NCI-H146 (cell line): ENCODE data around the gene C10orf71.

ENCODE experiments used
- DNase-seq: peaks from one replicate; lab custom pipeline; 2025; lab: John Stamatoyannopoulos, UW

Gene C10orf71

DNA sequence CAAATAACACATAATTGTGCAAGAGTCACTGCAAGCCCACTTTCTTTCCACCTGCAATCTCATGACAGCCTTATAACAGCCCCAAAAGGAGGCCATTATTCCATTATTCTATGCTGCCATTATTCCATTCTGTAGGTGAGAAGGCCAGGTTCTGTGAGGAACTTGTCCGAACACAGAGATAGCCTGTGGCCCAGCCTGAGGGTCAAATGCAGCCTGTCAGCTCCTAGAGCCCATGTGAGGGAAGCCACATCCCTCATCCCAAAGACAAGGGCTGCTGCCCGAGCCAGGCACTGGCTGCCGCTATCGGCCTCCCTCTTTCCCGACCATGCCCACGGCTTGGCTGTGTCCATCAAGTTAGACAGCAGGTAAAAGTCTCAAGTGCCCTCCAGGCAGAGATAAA, 24.1 kb upstream of the C10orf71 start:
- DNase-seq = no peak

GRCh38 chr10:49275896-49276295, 23.1 kb upstream of the C10orf71 start:
- no peak for DNase-seq

GRCh38 chr10:49276596-49276995, 22.4 kb upstream of the C10orf71 start:
- DNase-seq = no peak

GRCh38 chr10:49277973-49278372, 21.0 kb upstream of the C10orf71 start:
- no peak for DNase-seq

GRCh38 chr10:49278497-49278981, 20.4 kb upstream of the C10orf71 start:
- no peak for DNase-seq

- DNase-seq = no peak
These were observed 19.7 kb upstream of the C10orf71 start for GRCh38 chr10:49279015-49279880.

DNA sequence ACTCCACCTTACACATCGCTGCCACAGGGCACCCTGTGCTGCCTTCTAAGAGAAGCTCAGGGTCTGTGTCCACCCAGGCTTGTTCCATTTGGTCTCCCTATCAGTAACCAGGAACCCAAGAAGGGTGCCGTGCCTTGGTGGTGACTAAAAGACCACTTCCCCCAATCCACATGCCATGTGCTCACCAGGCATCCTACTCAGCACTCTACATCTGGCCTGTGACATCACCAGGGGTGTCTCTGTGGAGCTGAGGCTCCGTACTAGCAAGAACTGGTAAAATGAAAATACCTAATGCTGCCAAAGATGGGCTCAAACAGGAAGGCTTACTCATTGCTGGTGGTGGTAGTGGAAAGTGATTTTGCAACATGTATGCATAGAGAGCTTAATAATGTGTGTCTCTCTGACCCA, 19.0 kb upstream of the C10orf71 start:
- DNase-seq = no peak

GRCh38 chr10:49281461-49281860, 17.5 kb upstream of the C10orf71 start:
- no peak for DNase-seq

- DNase-seq = no peak
These were observed 16.7 kb upstream of the C10orf71 start for GRCh38 chr10:49282306-49282705.

GRCh38 chr10:49282879-49283341, 16.1 kb upstream of the C10orf71 start:
- no peak for DNase-seq

- DNase-seq = no peak
These were observed 15.5 kb upstream of the C10orf71 start for GRCh38 chr10:49283491-49283890.

DNA sequence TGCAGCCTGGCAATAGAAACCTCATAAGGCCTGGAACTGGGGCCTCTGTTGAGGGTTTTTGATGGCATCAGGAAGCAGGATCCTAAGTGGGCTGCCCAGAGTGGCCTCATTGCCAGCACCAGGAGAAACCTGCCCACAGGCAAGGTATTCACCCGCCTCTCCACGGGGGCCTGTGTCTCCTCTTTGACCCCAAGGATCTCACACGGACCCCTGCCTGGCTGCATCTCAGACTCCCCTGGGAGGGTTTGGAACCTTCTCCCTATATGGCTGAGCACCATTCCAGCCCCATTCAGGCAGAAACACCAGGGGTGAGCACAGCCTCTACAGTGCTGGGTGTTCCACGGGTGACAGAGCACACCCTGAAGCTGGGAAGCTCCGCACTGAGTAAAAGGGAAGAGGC, 14.6 kb upstream of the C10orf71 start:
- DNase-seq = no peak

GRCh38 chr10:49285232-49285631, 13.7 kb upstream of the C10orf71 start:
- DNase-seq = no peak

DNA sequence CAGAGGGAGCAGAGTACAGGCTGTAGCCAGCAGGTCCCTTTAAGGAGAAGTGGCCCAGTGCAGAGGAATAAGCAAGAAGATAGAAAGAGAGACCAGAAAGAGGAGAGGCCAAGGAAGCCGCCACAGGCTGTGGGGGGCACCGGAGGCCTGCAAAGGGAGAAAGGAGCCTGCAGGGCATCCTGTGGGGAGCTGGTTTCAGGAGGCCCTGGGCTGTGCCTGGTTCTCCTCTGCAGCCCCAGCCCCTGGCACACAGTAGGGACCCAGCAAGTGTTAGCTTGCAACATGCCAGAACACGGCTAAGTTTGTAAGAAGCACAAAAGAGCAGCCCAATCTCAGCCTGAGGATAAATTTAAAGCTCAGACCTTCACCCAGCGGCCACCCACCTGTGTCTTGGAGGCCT, 12.3 kb upstream of the C10orf71 start:
- no peak for DNase-seq

DNA sequence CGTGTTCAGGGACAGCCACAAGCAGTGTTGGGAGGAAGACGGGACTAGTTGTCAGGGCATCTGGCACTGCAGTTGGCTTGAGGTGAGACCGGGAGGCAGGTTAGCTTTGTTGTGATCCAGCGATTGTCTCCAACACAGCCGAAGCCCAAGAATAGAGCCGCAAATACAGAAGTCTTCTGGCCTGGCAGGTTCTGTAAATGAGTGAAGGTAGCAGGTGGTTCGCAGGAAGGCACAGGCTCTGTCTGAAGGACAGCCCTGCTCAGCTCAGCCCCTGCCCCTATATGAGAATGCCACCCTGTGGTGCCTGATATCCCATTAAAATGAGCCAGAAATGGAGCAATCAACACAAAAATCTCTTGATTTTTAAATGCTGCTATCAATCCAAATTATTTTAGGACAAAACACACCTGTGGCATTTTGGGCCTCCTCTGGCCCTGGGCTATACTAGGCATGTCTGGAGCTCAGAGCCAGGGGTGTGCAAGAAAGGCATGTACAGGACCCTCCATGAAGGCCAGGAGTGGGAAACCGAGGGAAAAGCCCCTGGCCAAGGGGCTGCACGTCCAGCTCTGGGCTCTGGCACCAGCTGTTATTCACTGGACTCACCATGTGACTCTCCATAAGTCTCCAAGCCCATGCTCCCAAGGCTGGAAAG, 11.2 kb upstream of the C10orf71 start:
- DNase-seq = no peak

GRCh38 chr10:49288341-49289065, 10.5 kb upstream of the C10orf71 start:
- DNase-seq = no peak

DNA sequence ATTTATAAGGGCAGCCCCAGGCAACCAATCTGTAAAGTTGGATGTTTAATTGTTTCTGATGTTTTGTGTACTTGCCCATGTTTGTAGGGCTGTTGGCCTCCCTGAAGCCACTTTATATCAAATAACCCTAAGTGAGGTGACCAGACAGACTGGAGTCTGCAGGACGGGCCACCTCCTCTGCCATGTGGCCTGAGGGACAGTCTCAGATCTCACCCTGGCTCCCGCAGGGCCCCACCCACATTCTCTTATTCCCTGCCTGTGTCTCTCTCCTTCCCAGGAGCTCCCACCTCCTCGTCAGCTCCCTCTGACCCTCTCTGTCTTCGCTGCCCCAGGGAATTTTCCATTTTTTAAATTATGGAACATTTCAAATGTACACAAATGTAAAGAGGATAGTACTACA, 9.5 kb upstream of the C10orf71 start:
- DNase-seq = no peak

GRCh38 chr10:49290131-49290530, 8.8 kb upstream of the C10orf71 start:
- no peak for DNase-seq

DNA sequence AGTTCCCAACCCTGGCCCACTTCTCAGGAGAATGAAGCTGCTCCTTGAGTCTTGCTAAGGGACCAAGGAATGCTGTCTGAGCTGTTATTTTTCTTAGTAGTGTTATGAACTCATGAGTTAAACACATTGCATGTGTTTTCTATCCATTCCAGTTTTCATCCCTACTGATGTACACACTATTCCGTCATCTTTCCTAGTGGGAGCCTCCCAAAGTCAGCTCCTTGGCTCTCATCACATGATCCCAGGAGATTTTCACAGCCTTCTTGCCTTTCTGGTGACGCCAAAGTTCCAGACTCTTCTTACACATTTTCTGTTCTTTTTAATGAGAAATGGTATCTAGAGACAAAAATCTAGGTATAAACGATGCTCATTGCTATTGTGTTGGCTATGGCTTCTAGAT, 8.4 kb upstream of the C10orf71 start:
- DNase-seq = no peak

DNA sequence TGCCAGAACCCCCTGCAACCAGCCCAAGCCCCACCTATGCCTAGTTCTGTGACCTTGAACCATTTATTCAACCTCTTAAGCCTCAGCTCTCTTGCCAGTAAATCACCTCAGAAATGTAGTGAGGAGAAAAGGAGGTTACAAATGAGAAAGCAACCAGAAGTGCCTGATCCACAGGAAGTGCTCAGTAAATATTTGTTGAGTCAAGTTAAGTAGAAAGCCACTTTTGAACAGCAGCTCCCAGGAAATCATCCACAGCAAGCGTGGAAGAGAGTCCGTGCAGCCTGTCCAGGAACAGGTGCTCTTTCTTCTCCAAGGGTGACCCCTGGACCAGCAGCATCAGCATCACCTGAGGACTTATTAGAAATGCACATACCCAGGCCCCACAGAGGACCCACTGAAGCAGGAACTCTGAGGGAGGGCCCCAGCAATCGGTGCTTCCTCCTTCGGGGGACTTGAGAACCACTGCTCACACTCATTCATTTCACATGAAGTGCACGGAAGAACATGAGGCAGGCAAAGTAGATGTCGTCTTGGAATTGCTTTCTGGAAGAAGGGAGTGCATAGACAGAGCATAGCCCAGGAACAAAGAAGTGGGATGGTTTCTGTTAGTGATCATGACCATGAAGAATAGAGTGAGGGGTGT, 6.3 kb upstream of the C10orf71 start:
- DNase-seq = no peak

GRCh38 chr10:49293208-49293603, 5.8 kb upstream of the C10orf71 start:
- no peak for DNase-seq

DNA sequence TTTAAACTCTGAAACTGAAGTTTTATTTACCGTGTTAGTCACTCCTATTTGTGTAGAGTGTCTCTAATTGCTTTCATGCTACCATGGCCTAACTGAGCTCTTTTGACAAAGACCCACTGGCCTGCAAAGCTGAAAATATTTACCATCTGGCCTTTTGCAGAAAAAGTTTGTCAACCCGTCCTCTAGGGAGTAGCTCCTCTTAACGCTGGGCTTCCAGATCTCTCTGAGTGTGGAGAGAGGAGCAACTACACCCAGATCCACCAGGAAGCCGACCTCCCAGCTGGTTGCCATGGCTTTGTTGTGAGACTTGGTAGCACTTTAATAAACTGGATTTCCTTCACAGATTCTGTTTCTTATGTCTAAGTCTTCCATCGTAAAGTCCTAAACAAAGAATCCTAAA, 4.2 kb upstream of the C10orf71 start:
- no peak for DNase-seq
